GM12891 (cell line): ENCODE measurements around the gene FKBP14. TPM values are rescaled to one million over a fixed set of nuclear protein-coding genes. Genes with fewer than 3 reads are reported as not detected.
"Not testable (repeated sequence)": the region's sequence is repeated elsewhere in the genome, so short reads cannot be mapped to it uniquely, and the experiment has no call there.

Source experiments
- DNase-seq: peaks from one replicate; pipeline ENCODE4 v3.0.0; 2011; ENCODE audit warnings: low spot score; ENCODE audit not compliant: insufficient read length
- FAIRE-seq: peaks from 2 replicates; lab custom pipeline; 2011; peaks lifted over from hg19 to GRCh38; lab: Jason Lieb, UNC
- PAX5 ChIP-seq: IDR thresholded peaks from 2 replicates; pipeline ENCODE4 v1.6.1; 2011; ENCODE audit warnings: low read length, moderate library complexity, mild to moderate bottlenecking; ENCODE audit not compliant: insufficient read depth, severe bottlenecking
- POLR2A ChIP-seq: IDR thresholded peaks from 2 replicates; pipeline ENCODE4 v1.6.1; 2011; ENCODE audit warnings: low read depth, low read length, control low read depth
- POLR2AphosphoS5 ChIP-seq: IDR thresholded peaks from 2 replicates; pipeline ENCODE4 v1.6.1; 2011; ENCODE audit warnings: low read depth, low read length, control low read depth
- POU2F2 ChIP-seq: IDR thresholded peaks from 2 replicates; pipeline ENCODE4 v1.6.1; 2011; ENCODE audit warnings: low read depth, mild to moderate bottlenecking, control low read depth, low read length, moderate library complexity
- SPI1 ChIP-seq: IDR thresholded peaks from 2 replicates; pipeline ENCODE4 v1.6.1; 2011; ENCODE audit warnings: low read depth, low read length, control low read depth
- TAF1 ChIP-seq: IDR thresholded peaks from 2 replicates; pipeline ENCODE4 v1.6.1; 2011; ENCODE audit warnings: low read depth, low read length, control low read depth
- polyA plus RNA-seq: library from polyadenylated mRNA; unstranded; fragments of >200 nt; gene quantifications from one replicate; pipeline ENCODE4 v1.2.1, GENCODE V29; 2012; ENCODE audit warnings: low read depth, missing spikeins, inconsistent platforms; ENCODE audit not compliant: missing spikeins

The FKBP14 gene
- polyA plus RNA-seq = 3.4 TPM

GRCh38 chr7:30026229-30027064 lies at the start of gene FKBP14:
Gene FKBP14 (minus strand): TSS chr7:30026702. CDS start chr7:30026508, 194 bp downstream.
- FAIRE-seq (peak; percentile 94), DNase-seq (peak; percentile 53)

GRCh38 chr7:30074422-30075030 lies 48.0 kb upstream of the FKBP14 start:
- FAIRE-seq (peak; percentile 73), DNase-seq (no peak)
- no peak for TF ChIP-seq POLR2A
- no peak for TF ChIP-seq PAX5
- TF ChIP-seq POU2F2 = no peak
- no peak for TF ChIP-seq SPI1
- no peak for TF ChIP-seq TAF1
- TF ChIP-seq POLR2AphosphoS5 = no peak

More at GRCh38 chr7:30026229-30027064, at the start of gene FKBP14:
- peak; percentile 90 for TF ChIP-seq POLR2A
- TF ChIP-seq PAX5 = no peak
- no peak for TF ChIP-seq SPI1
- peak; percentile 76 for TF ChIP-seq POLR2AphosphoS5
- peak; percentile 45; the same call in 1 of the 2 replicates for TF ChIP-seq TAF1
- peak; percentile 69 for TF ChIP-seq POU2F2

GRCh38 chr7:30072735-30073134 lies 46.2 kb upstream of the FKBP14 start:
- TF ChIP-seq SPI1 (no peak), TAF1 (no peak), PAX5 (no peak), POLR2AphosphoS5 (no peak), POU2F2 (no peak), POLR2A (no peak)
- peak; percentile 31 for FAIRE-seq

GRCh38 chr7:30070052-30070451 lies 43.5 kb upstream of the FKBP14 start:
- FAIRE-seq (no peak), DNase-seq (no peak)
- TF ChIP-seq POLR2AphosphoS5 (no peak), PAX5 (no peak), POLR2A (no peak), POU2F2 (no peak)

More at GRCh38 chr7:30072735-30073134, 46.2 kb upstream of the FKBP14 start:
- no peak for DNase-seq

GRCh38 chr7:30069096-30069867 lies 42.8 kb upstream of the FKBP14 start:
- no peak for TF ChIP-seq PAX5
- FAIRE-seq = no peak

GRCh38 chr7:30068117-30068516 lies 41.6 kb upstream of the FKBP14 start:
- DNase-seq (no peak), FAIRE-seq (no peak)
- no peak for TF ChIP-seq PAX5
- no peak for TF ChIP-seq SPI1
- no peak for TF ChIP-seq POLR2A
- no peak for TF ChIP-seq POU2F2
- TF ChIP-seq TAF1 = no peak
- TF ChIP-seq POLR2AphosphoS5 = no peak

More at GRCh38 chr7:30069096-30069867, 42.8 kb upstream of the FKBP14 start:
- no peak for DNase-seq

- FAIRE-seq (no peak), DNase-seq (no peak)
- no peak for TF ChIP-seq TAF1
- no peak for TF ChIP-seq POLR2A
- TF ChIP-seq PAX5 = no peak
- no peak for TF ChIP-seq POLR2AphosphoS5
- TF ChIP-seq POU2F2 = no peak
- no peak for TF ChIP-seq SPI1
These were observed 40.2 kb upstream of the FKBP14 start for GRCh38 chr7:30066687-30067086.

- no peak for TF ChIP-seq POLR2AphosphoS5
- no peak for TF ChIP-seq SPI1
- no peak for TF ChIP-seq POLR2A
- TF ChIP-seq PAX5 = no peak
- TF ChIP-seq TAF1 = no peak
- no peak for TF ChIP-seq POU2F2
- FAIRE-seq (no peak), DNase-seq (no peak)
These were observed 39.2 kb upstream of the FKBP14 start for GRCh38 chr7:30065746-30066145.

GRCh38 chr7:30062587-30062986 lies 36.1 kb upstream of the FKBP14 start:
- DNase-seq (peak; percentile 18), FAIRE-seq (peak; percentile 38)
- TF ChIP-seq POLR2AphosphoS5 (no peak), TAF1 (no peak), PAX5 (no peak), SPI1 (no peak), POLR2A (no peak), POU2F2 (no peak)

- FAIRE-seq = peak; percentile 79
These were observed 35.3 kb upstream of the FKBP14 start for GRCh38 chr7:30061786-30062185.

More at GRCh38 chr7:30061786-30062185, 35.3 kb upstream of the FKBP14 start:
- not testable (repeated sequence) for DNase-seq
